ENCODE results near the gene TRMT11.
"Not testable (repeated sequence)": the region's sequence is repeated elsewhere in the genome, so short reads cannot be mapped to it uniquely, and the experiment has no call there.

Gene TRMT11

DNA sequence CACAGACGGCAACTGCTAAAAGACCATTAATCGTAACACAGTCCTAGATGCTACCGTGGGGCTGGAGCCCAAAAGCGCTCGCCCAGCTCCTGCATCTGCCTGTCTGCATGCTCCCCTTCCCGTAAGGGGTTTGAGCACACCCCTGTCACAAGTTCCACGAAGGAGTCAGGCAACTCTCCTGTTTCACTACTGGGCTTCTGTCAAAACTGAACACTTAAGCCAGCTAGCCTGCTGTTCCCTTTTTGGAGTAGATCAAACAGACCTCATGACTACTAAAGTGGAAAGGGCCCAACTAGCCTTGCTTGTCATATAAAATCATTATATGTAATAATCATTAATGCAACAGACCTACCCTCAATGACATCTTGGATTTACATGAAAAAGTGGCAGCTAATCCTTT is 61.3 kb downstream of the TRMT11 start:
- DNase-seq (ENCODE audit: low read depth, low spot score) = no peak

GRCh38 chr6:126048635-126049034 is 62.3 kb downstream of the TRMT11 start:
- DNase-seq (ENCODE audit: low read depth, low spot score) = no peak

DNA sequence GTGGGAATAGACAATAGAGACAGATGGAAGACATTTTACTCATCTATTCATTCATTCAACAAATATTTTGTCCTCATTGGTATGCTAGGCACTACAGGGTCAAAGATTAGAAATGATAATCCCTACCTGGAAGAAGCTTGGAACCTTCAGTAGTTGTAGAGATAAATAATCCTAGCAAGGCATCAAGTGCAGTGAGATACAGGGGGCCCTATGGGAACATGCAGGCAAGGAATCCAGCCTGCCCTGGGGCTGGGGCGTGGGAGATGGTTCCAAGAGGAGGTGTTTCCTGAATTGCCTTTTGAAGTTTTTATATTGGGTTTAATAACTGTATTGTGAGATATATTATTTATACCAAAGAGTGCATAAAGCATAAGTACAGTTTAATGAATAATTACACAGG is 64.5 kb downstream of the TRMT11 start:
- no peak for DNase-seq (ENCODE audit: low read depth, low spot score)

DNA sequence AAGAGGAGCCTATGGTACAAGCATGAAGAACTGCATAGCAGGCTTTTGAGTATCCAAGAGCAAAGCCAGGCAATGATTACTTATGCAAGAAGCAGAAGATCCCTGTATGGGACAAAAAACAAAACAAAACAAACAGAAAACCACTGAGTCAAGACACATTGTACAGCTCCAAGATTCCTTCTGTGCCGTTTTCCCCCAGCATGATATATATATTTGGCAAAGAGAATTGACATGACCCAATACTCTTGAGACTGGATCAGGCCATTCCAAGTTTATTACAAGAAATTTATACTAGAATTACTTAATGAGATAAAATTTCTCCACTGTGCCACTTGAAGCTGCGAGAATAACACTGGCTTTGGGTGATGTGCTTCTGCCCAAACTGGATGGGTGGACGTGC is 65.5 kb downstream of the TRMT11 start:
- DNase-seq (ENCODE audit: low read depth, low spot score) = no peak

DNA sequence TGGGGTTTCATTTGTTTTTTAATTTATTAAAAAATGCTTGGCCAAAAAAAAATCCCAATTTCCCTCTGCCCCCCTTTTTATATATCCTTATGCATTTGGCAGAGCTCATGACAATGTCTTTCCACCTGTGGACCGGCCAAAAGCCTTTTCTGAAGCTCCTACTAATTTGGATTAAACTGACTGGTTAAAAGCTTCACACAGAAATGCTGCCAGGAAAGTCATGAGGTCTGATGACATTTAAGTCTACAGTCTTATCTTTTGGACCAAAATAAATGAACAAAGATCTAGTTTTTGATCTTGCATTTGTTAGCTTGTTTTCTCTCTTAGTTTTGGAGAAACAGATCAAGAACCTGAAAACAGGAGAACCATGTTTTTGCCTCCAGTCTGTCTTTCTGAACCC is 66.1 kb downstream of the TRMT11 start:
- no peak for DNase-seq (ENCODE audit: low read depth, low spot score)

DNA sequence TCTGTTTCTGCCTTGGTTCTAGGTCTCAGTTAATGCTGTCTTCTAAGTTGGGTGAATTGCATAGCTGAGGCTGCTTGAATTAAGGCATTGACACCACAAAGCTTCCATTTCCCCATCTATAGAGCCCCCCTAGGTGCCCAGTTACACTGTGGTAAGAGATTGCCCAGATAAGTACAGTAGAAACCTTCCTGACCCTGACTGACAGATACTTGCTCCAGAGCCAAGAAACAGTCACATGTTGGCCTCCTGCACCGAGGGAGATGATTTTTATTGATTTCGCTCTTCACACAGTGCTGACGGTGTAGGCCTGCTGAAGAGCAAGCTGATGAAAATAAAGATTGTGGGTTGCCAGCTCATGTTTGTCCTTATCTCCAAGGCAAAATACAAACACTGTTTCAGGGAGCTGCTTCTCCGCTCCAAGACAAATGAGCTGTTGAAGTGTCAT is 67.9 kb downstream of the TRMT11 start:
- DNase-seq (ENCODE audit: low read depth, low spot score) = no peak

DNA sequence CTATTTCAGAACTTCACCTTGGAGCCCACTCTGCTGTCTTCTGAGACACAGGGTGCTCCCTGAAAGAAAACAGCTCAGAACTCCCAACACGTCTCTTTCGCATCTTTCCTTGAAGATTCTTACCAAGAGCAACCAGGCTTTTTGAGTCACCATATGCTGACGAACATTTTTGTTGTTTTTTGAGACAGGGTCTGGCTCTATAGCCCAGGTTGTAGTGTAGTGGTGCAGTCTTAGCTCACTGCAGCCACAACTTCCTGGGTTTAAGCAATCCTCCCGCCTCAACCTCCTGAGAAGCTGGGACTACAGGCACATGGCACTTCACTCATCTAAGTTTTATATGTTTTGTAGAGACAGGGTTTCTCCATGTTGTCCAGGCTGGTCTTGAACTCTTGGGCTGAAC is 68.5 kb downstream of the TRMT11 start:
- no peak for DNase-seq (ENCODE audit: low read depth, low spot score)

- DNase-seq (ENCODE audit: low read depth, low spot score) = no peak
Measured at GRCh38 chr6:126055449-126055848, 69.1 kb downstream of the TRMT11 start.

- DNase-seq (ENCODE audit: low read depth, low spot score) = no peak
Measured at GRCh38 chr6:126056355-126057004, 70.1 kb downstream of the TRMT11 start.

DNA sequence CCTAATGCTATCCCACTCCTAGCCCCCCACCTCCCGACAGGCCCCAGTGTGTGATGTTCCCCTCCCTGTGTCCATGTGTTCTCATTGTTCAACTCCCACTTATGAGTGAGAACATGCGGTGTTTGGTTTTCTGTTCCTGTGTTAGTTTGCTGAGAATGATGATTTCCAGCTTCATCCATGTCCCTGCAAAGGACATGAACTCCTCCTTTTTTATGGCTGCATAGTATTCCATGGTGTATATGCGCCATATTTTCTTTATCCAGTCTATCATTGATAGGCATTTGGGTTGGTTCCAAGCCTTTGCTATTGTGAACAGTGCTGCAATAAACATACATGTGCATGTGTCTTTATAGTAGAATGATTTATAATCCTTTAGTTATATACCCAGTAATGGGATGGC is 71.7 kb downstream of the TRMT11 start:
- DNase-seq (ENCODE audit: low read depth, low spot score) = not testable (repeated sequence)

DNA sequence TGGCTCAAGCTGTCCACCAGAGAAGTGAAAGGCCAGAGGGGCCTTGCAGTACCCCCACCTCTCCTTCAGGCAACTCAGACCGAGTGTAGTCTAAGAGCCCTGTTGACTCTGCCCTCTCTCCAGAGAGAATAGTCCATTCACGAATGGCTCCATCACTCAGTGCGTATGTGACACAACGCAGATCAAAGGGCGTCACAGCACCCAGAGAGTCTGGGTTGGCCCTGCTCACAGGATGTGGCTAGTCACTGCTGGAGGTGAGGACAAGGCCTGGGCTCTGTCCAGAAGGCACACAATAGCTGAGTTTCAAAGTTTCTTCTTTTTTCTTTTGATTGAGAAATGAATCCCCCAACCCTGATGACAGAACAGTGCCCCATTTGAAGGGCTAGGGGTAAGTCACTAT is 74.1 kb downstream of the TRMT11 start:
- no peak for DNase-seq (ENCODE audit: low read depth, low spot score)

DNA sequence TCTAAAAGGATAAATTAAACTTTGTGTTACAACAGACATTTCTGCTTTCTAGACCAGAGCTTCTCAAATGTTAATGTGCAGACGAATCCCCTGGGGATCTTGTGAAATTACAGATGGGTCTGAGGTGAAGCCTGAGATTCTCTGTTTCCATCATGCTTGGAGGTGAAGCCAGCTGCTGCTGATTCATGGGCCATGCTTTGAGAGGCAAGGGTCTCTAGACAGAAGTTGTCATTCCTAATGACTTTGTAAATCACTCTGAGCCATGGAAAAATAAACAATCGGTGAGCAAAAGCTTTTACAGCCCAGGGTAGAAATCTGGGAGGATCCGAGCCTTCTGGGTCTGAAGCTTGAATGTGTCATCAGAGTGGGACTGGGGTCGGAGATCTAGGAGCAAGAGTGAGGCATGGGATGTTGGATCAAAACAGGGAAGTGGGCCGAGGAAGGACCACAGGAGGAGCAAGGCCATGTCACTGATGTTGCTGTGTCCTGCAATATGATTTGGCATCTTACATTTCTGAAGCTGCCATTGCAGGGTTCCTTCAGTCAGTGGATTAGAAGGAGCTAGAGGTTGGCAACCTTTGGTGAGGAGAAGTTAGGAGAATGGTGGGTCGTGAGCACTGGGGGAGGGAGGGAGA is 77.3 kb downstream of the TRMT11 start:
- DNase-seq (ENCODE audit: low read depth, low spot score) = peak; percentile 24

DNA sequence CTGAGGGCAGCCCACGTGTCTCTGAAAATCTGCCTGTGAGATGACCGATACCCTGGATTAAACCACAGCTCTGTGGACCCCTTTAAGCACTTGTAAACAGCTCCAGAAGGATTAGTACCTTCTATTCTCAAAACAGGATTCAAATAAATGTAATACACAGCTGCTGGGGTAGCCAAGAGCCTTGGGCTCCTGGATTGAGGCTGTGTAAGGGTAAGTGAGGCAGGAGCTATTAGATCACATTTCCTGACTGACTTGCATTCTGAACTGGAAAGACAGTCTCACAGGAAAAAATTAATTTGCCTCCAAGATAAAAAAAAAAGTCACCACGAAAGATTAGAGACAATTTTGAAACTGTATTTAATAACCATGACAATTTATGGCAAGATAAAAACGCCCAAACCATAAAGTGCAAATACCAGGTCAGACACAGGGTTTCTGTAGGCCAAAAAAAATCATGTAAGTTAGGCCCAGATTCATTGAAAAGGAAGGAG is 78.0 kb downstream of the TRMT11 start:
- DNase-seq (ENCODE audit: low read depth, low spot score) = no peak

GRCh38 chr6:126064748-126065401 is 78.5 kb downstream of the TRMT11 start:
- DNase-seq (ENCODE audit: low read depth, low spot score) = no peak

DNA sequence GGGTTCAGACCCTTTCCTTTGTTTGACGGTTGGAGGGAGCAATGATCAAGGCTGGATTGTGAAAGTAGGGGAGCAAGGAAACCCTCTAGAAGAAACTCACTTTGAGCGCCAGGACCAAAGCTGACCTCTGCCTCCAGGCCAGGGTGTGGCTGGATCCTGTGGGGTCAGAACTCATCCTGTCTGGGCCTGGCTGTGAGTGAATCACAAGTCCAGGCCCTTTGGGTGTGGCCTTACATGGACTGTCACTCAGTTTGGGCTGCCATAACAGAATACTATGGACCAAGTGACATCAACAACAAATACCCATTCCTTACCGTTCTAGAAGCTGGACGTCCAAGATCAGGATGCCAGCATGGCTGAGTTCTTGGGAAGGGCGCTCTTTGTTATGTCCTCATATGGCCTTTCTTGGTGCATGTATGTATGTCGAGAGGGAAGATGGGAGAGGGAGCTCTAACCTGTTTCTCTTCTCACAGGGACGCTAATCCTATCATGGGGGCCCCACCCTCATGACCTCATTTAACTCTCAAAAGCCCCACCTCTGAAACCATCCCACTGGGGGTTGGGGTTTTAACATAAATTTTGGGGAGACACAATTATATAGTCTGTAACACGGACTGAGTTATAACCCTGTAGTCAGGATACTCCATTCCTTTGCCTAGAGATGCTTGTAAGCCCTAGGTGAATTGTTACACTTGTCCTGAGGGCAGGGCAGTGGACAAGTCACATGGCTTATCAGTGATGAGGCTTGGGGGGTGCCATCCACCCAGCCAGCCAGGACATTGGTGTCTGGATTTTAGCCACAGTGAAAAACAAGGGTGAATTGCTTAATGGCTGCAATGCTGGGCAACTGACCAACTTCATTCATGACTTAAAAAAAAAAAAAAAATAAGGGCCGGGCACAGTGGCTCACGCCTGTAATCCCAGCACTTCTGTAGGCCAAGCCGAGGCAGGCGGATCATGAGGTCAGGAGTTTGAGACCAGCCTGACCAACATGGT is 80.0 kb downstream of the TRMT11 start:
- no peak for DNase-seq (ENCODE audit: low read depth, low spot score)

DNA sequence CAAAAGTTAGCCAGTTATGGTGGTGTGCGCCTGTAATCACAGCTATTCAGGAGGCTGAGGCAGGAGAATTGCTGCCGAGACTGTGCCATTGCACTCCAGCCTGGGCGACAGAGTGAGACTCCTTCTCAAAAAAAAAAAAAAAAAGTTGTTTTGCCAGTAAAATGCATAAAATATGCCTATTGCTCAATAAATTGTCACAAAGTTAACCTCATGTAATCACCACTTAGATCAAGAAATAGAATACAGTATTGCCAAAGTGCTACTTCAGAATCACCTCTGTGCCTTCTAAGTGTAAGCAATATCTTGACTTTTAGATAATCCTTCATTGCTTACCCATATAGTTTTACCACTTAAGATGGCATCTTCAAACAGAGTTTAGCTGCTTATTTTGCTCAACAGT is 80.7 kb downstream of the TRMT11 start:
- no peak for DNase-seq (ENCODE audit: low read depth, low spot score)

- no peak for DNase-seq (ENCODE audit: low read depth, low spot score)
Measured at GRCh38 chr6:126069449-126069848, 83.1 kb downstream of the TRMT11 start.

DNA sequence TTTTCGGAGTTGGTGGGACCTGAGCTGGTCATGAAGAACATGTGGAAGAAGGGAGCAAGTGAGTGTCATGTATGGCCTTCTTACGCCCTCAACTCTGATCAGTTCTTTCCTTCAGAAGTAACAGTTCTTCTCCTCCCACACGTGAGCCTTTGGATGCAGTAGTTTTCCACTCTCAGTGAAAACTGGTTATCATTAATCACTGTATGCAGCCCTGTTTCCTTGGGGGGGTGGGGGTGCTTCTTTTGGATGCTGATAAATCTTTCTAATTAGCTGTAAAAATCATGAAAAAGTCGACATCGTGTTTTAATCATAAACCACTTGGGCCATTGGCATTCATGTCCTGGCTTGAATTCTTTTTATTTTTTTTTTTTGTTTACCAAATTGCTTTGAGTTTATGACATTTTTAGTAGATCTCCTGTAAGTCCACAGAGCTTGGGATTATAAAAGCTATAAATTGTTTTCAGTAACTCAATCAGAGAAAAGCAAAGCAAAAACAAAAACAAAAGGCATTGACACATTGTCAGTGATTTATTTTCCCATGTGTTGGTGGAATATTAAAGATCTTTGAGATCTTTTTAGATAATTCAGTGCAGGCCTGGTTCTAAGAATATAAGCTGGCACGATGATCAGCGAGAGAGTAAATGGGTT is 84.8 kb downstream of the TRMT11 start:
- DNase-seq (ENCODE audit: low read depth, low spot score) = no peak

- no peak for DNase-seq (ENCODE audit: low read depth, low spot score)
Measured at GRCh38 chr6:126072172-126072571, 85.8 kb downstream of the TRMT11 start.

DNA sequence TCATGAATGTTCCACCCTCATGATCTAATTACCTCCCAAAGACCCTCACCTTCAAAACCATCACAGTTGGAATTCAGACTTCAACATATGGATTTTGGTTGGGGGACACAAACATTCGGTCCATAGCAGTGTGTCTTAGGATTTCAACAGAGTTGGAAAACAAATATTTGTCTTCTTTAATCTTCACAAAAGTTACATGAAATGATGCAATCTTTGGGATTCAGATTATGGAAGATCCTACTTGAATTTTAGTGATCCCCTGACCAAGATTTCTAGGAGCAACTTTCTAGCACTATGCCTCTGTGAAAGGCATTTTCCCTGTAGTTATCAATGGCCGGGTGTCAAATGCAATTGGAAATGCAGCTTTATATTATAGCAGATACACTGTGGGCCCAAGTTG is 86.5 kb downstream of the TRMT11 start:
- no peak for DNase-seq (ENCODE audit: low read depth, low spot score)
